Superior temporal gyrus (tissue), 1 donor: ENCODE measurements around the gene SIX4.

ENCODE experiments used
- DNase-seq: peaks from one replicate; pipeline ENCODE4 v3.0.0-alpha.2; 2016; ENCODE audit errors: extremely low spot score

The SIX4 gene

DNA sequence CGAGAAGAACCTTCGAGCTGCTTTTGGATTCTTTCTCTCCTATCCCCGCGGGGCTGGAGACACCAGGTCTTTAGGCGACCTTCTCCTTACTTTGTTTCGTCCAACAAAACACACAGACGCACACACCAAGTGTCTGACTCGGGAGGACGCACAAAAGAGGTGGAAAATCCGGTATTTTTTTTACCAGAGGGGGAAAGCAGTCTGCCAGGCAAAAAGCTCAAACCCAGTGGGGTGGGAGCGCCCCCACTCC is 2.1 kb downstream of the SIX4 start:
- no peak for DNase-seq

DNA sequence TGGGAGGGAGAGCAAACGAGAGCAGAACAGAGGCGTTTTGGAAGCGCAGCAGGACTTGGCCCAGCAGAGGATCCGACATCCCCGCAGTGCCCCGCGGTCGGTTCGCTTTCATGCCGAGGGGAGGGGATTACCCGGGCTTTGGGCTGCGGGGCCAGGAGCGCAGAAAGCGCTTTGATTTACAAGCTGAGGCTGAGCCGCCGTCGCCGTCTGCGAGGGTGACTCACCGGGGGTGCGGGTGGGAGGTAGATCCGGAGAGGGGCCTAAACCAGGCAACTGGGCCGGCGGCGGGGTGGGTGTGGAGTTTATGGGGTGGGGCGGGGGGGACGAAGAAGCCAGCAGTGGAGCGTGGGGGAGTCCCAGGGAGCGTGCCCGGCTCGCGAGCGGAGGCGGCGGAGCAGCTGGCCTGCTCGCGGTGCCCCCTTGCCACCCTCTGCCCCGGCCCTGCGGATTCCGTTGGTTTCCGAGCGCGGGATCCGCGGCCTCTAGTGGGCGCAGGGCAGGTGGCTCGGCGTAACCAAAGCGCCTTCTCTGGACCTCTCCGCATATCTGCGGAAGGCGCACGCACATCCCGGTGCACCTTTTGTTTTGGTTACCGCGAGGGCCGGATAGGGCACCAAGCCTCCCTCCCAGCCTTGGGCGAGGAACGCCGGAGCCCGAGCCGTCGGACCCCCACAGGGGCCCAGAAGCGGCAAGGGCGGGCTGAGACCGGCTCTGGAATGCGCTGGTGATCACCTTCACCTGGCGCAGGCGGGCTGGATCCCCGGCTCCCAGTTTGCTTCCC is 2.6 kb downstream of the SIX4 start:
- DNase-seq: no peak

GRCh38 chr14:60720962-60721325 is 3.2 kb downstream of the SIX4 start:
- DNase-seq: no peak

DNA sequence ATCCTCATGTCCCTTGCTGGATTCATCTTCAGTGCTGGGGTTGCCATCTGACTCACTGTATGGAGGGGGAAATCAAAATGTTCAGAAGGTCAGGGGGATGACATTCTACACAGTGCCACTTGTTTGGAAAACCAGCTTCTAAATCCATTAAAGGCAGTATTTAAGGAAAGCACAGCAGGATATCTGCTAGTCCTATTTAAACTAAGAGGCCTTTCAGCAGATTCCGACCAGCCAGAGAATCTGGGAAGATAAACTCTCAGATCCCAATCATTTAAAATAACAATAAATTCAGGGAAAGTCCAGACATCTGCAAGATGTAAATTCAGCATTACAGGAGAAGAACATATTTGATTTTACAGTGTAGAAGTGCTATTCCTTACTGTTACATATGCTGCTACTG is 3.8 kb downstream of the SIX4 start:
- DNase-seq: no peak

GRCh38 chr14:60713513-60713912 is 10.6 kb downstream of the SIX4 start:
- no peak for DNase-seq

DNA sequence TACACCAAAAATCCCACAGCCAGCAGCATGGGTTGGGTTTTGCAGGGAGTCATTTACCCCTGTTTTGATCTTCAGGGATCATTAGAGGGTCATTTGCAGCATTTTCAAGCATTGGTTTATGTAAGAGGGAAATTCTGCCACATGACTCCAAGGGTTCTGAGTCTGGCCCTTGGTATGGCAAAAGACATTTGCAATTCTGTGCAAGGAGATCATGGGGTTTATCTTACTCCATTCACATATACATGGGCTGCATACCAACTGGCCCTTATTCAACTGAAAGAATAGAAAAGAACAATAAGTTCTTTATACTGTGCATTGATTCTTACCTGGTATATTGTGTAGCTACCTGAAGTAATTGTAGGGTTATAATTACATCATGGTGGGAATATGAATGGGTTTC is 13.7 kb downstream of the SIX4 start:
- DNase-seq: no peak

DNA sequence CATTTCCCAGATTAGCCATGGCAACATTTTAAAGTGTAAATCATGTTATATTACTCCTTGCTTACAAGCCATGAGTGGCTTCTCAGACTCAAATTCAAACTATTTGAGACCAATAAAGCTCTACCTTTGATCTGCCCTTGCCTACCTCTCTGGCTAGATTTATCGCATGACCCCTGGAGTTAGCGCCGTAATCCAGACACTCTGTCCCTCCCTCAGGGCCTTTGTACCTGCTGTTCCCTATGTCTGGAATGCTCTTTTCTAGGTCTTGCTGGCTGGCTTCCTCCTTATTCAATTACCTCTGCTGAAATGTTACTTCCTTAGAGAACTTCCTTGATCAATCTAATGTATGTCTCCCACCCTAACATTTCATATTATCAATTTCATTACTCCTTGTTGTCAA is 16.3 kb downstream of the SIX4 start:
- no peak for DNase-seq

DNA sequence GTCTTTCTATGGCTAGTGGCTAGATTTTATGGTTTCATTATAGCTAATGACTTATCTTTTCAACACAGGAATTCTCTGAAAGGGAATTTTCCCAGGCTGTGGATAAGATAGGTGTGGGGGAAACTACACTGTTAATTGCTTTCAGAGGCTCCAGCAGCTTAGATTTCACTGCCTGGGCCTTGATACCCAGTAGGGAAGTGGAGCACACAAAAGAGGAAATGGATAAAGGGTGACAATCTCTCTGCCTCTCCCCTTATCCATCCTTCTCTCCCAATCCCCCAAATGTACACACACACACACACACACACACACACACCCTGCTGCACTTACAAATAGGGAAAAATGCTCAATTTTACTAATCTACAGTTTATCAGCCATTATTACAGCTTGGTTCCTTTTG is 19.1 kb downstream of the SIX4 start:
- no peak for DNase-seq

- DNase-seq: no peak
These were observed 23.6 kb downstream of the SIX4 start for GRCh38 chr14:60700598-60700997.

DNA sequence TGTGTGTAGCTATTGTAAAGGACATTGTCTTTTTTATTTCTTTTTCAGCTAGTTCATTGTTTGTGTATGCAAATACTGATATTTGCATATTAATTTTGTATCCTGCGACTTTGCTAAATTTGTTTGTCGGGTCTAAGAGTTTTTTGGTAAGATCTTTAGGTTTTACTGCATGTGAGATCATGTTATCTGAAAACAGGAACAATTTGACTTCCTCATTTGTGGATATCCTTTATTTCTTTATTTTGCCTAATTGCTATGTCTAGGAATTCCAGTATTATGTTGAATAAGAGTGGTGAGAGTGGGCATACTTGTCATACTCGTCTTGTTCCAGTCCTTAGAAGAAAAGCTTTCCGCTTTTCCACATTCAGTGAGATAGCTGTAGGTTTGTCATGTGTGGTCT is 28.8 kb downstream of the SIX4 start:
- DNase-seq: no peak

- DNase-seq: no peak
These were observed 32.6 kb downstream of the SIX4 start for GRCh38 chr14:60691383-60692113.

DNA sequence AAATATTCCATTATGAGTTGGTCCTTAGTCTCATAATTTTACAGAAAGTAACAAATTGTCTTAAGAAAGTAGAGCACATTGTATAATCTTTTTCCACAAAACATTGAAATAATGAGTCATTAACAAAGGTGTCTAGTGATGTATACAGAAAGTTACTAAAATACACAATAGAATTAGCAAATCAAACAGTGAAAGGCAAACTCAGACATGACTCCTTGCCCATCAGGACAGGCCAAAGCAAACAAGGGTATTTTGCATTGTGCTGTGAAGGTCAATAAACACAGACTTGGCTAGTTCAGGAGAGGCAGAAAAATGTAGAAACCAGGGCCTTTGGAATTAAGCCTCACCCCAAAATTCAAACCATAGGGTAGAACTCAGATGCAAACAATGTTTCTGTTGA is 37.3 kb downstream of the SIX4 start:
- DNase-seq: no peak

- no peak for DNase-seq
These were observed 39.9 kb downstream of the SIX4 start for GRCh38 chr14:60684203-60684602.

- DNase-seq: no peak
These were observed 42.9 kb downstream of the SIX4 start for GRCh38 chr14:60681271-60681670.

GRCh38 chr14:60680511-60680910 is 43.6 kb downstream of the SIX4 start:
- DNase-seq: no peak

GRCh38 chr14:60679566-60680258 is 44.4 kb downstream of the SIX4 start:
- no peak for DNase-seq

GRCh38 chr14:60677701-60678100 is 46.5 kb downstream of the SIX4 start:
- DNase-seq: no peak

DNA sequence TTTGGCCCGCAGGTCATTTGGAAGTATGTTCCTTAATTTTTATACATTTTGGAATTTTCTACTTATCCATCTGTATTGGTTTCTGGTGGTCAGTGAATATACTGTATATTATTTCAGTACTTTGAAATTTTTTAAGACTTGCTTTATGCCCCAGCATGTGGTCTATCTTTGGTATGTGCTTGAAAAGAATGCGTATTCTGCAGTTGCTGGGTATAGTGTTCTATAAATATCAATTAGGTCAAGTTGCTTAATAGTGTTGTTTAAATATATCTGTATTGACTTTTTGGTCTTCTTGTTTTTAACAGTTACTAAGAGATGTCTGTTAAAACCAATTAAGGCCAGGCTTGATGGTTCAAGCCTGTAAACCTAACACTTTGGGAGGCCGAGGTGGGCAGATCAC is 53.2 kb downstream of the SIX4 start:
- DNase-seq: no peak

- no peak for DNase-seq
These were observed 55.6 kb downstream of the SIX4 start for GRCh38 chr14:60668431-60669112.

DNA sequence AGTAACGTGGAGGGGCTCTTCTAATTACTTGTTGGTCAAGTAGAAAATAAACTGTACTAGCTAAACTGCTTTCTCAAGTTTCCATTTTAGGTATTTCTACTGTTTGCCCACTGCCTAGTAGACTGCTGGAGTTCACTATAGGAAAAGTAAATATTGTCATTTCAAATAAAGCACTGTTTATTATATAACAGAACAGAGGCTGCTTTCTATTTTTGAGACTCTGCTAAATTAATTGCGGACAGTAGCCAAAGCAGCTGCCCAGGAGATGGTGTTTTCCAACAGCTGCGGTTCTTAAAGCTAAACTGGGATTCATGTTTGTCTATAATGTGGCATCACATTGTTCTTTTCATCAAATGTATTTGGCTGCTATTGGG is 59.0 kb downstream of the SIX4 start:
- DNase-seq: no peak

GRCh38 chr14:60662982-60663381 is 61.2 kb downstream of the SIX4 start:
- no peak for DNase-seq

DNA sequence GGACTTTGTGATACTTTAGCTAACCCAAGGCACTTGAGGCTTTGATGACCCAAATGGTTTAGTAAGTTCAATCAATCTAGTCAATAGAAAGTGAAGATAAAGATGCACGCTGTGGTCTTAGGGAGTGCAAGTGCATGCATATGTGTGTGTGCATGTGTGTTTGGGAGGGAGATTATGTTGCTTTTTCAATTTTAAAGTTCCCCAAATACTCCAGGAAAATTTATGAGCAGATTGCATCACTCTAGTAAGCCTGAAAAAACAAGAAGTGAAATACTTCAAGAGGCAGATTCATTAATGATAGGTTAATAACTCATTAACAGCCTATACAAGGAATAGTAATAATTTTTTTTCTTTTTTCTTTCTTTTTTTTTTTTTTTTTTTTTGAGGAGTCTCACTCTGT is 62.4 kb downstream of the SIX4 start:
- DNase-seq: no peak
